GM18867 (cell line): ENCODE measurements around the gene GASK1A.

Experiments used
- ATAC-seq: cut with Tn5 transposase; IDR thresholded peaks from one replicate; pipeline ENCODE4 v1.9.1; 2021; ENCODE audit warnings: mild to moderate bottlenecking, moderate library complexity; ENCODE audit not compliant: unreplicated experiment

The GASK1A gene

GRCh38 chr3:43080726-43081568 is 101.8 kb downstream of the GASK1A start:
- ATAC-seq, result no peak

- ATAC-seq, result no peak
These were observed 102.7 kb downstream of the GASK1A start for GRCh38 chr3:43081796-43082195.

GRCh38 chr3:43082457-43082856 is 103.3 kb downstream of the GASK1A start:
- ATAC-seq, result no peak

GRCh38 chr3:43086460-43087165 is 107.5 kb downstream of the GASK1A start:
- no peak for ATAC-seq

GRCh38 chr3:43087249-43087776 is 108.2 kb downstream of the GASK1A start:
- no peak for ATAC-seq

GRCh38 chr3:43089081-43089480 is 110.0 kb downstream of the GASK1A start:
- ATAC-seq, result no peak

- ATAC-seq, result no peak
These were observed 111.1 kb downstream of the GASK1A start for GRCh38 chr3:43090238-43090637.

- no peak for ATAC-seq
These were observed 112.4 kb downstream of the GASK1A start for GRCh38 chr3:43091481-43091880.

- ATAC-seq, result no peak
These were observed 113.9 kb downstream of the GASK1A start for GRCh38 chr3:43093006-43093405.

- ATAC-seq, result no peak
These were observed 114.9 kb downstream of the GASK1A start for GRCh38 chr3:43093974-43094373.

- ATAC-seq, result no peak
These were observed 115.3 kb downstream of the GASK1A start for GRCh38 chr3:43094381-43094780.

- ATAC-seq, result no peak
These were observed 115.7 kb downstream of the GASK1A start for GRCh38 chr3:43094851-43095250.

- no peak for ATAC-seq
These were observed 116.3 kb downstream of the GASK1A start for GRCh38 chr3:43095370-43095769.

GRCh38 chr3:43096761-43097160 is 117.7 kb downstream of the GASK1A start:
- ATAC-seq, result no peak

GRCh38 chr3:43097400-43098080 is 118.4 kb downstream of the GASK1A start:
- ATAC-seq, result no peak

- ATAC-seq, result no peak
These were observed 119.7 kb downstream of the GASK1A start for GRCh38 chr3:43098761-43099160.

- ATAC-seq, result no peak
These were observed 123.8 kb downstream of the GASK1A start for GRCh38 chr3:43102773-43103480.

GRCh38 chr3:43104039-43104438 is 124.9 kb downstream of the GASK1A start:
- ATAC-seq, result no peak

- no peak for ATAC-seq
These were observed 125.8 kb downstream of the GASK1A start for GRCh38 chr3:43104660-43105595.
